ENCODE data around the gene RGR. TPM values are rescaled to one million over a fixed set of nuclear protein-coding genes. Genes with fewer than 3 reads are reported as not detected.

RGR gene
- total and polyA plus RNA-seq, 8 donors, result not detected

DNA sequence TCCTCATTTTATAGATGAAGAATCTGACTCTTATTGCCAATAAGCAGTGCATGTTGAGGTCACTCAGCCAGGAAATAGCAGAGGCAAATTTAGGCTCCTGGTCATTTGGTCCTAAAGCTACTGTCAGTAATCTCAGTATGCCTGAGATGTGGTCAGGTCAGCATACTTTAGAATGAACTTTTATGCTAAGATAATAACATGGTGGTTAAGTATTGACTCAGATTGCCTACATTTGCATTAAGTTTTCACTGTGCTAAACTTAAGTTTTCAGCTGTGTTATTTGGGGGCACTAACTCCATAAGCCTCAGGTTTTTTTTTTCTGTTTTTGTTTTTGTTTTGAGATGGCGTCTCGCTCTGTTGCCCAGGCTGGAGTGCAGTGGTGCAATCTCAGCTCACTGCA, 47.6 kb downstream of the RGR start:
- Histone ChIP-seq H3K27ac (no peak overlapping the region), H3K27me3 (no peaks in the 10 kb centered on the region), H3K4me3 (no peak overlapping the region), H3K4me1 (peaks cover 0 to 5% (median 0%) of the 10 kb centered on the region in 3 donors), H3K9me3 (no peaks in the 10 kb centered on the region), H3K36me3 (no peaks in the 10 kb centered on the region)
- ATAC-seq (no peak), FAIRE-seq (no peak), DNase-seq (no peak)
- WGBS, 2 donors, result 86 to 93% methylated on average over 2 of the region's 2 CpGs
- TF ChIP-seq, protein P1, sequence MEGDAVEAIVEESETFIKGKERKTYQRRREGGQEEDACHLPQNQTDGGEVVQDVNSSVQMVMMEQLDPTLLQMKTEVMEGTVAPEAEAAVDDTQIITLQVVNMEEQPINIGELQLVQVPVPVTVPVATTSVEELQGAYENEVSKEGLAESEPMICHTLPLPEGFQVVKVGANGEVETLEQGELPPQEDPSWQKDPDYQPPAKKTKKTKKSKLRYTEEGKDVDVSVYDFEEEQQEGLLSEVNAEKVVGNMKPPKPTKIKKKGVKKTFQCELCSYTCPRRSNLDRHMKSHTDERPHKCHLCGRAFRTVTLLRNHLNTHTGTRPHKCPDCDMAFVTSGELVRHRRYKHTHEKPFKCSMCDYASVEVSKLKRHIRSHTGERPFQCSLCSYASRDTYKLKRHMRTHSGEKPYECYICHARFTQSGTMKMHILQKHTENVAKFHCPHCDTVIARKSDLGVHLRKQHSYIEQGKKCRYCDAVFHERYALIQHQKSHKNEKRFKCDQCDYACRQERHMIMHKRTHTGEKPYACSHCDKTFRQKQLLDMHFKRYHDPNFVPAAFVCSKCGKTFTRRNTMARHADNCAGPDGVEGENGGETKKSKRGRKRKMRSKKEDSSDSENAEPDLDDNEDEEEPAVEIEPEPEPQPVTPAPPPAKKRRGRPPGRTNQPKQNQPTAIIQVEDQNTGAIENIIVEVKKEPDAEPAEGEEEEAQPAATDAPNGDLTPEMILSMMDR (IDR thresholded peaks at IDR 0.05), result no peak
- intact Hi-C loops (cut with DNase I), result no loop called here

DNA sequence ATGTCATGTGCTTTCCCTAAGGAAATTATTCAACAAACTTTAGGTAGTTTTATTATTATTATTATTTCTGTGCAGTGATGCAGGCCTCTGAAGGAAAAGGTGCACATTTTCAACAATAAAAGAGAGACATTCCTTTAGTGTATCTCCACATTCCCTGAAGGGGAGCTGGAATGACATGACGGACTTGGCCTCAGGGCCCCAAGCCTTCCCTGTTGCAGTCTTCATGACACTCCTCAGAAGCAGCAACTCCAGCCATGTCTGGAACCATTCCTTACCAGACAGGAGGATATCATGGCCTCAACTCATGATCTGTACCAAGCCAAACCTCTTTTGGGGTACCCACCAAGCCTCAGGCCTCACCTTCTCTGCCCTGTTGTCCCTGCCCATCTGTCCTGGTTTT, 48.3 kb downstream of the RGR start:
- Histone ChIP-seq H3K4me3 (no peak overlapping the region), H3K27me3 (no peaks in the 10 kb centered on the region), H3K27ac (no peak overlapping the region), H3K4me1 (peaks cover 0 to 5% (median 0%) of the 10 kb centered on the region in 3 donors), H3K36me3 (no peaks in the 10 kb centered on the region), H3K9me3 (no peaks in the 10 kb centered on the region)
- intact Hi-C loops (cut with DNase I), result no loop called here
- ATAC-seq (no peak), FAIRE-seq (no peak), DNase-seq (no peak)
- 84 to 96% methylated on average over 1 of the region's 1 CpG for WGBS, 2 donors
- TF ChIP-seq, protein P1 (IDR thresholded peaks at IDR 0.05), result no peak

- intact Hi-C loops (cut with DNase I), result no loop called here
- ATAC-seq, result no peak
- no peaks in the 10 kb centered on the region for H3K9me3 ChIP-seq
- no peak for DNase-seq
- H3K27ac ChIP-seq, result no peak overlapping the region
- TF ChIP-seq, protein P1 (IDR thresholded peaks at IDR 0.05), result no peak
- no peak overlapping the region for H3K4me3 ChIP-seq
- WGBS, 2 donors, result 60 to 73% methylated on average over 4 of the region's 4 CpGs
- H3K27me3 ChIP-seq, result no peaks in the 10 kb centered on the region
- FAIRE-seq, result no peak
- H3K4me1 ChIP-seq, result peaks cover 0 to under 1% (median 0%) of the 10 kb centered on the region in 3 donors
- H3K36me3 ChIP-seq, result no peaks in the 10 kb centered on the region
Observed at GRCh38 chr10:84293574-84294016, 48.7 kb downstream of the RGR start.

DNA sequence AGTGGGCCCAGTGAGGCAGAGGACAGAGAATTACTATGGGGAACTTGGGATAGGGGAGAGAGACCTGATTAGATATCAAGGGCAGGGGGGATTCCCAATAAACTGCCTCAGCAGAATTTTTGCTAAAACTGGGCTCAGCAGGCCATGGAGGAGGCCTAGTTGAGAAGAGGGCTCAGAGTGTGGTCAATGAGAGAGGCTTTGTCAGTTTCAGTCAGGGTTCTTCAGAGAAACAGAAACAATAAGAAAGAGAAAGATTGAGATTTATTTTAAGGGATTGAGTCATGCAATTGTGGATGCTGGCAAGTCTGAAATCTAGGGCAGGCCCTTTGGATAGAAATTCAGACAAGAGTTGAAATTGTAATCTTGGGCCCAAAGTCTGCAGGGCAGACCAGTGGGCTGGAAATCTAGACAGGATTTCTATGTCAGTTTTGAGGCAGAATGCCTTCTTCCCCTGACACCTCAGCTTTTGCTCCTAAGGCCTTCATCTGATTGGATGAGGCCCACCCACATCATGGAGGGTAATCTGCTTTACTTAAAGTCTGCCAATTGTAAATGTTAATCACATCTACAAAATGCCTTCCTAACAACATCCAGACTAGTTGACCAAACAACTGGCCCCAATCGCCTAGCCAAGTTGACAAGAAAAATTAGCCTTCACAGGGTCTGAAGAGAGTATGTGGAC, 50.1 kb downstream of the RGR start:
- Histone ChIP-seq H3K27ac (no peak overlapping the region), H3K36me3 (no peaks in the 10 kb centered on the region), H3K4me3 (no peak overlapping the region), H3K9me3 (no peaks in the 10 kb centered on the region), H3K4me1 (no peaks in the 10 kb centered on the region), H3K27me3 (no peaks in the 10 kb centered on the region)
- TF ChIP-seq, protein P1 (IDR thresholded peaks at IDR 0.05), result no peak
- FAIRE-seq, result no peak
- ATAC-seq, result no peak
- 79 to 82% methylated on average over 1 of the region's 1 CpG for WGBS, 2 donors
- DNase-seq, result no peak
- intact Hi-C loops (cut with DNase I), result no loop called here
